ENCODE data around the gene HLCS.

- TF ChIP-seq CTCF (IDR thresholded peaks at IDR 0.05; ENCODE audit: insufficient read depth, low read length, poor library complexity, severe bottlenecking) (no peak), EZH2phosphoT487 (conservative IDR thresholded peaks at IDR 0.05; ENCODE audit: low read length) (no peak)
Observed at GRCh38 chr21:36807422-36807928, 159.0 kb downstream of the HLCS start.

All from SU-DHL-6 (cell line).